Stimulated activated naive CD4-positive, alpha-beta T cell (primary cell): Measurements from ENCODE around the gene TNFAIP3.

Experiments used
- DNase-seq, 6 experiments: peaks; one replicate each; lab custom pipeline; 2025; lab: John Stamatoyannopoulos, UW

Gene TNFAIP3

GRCh38 chr6:137902699-137903098, 35.6 kb downstream of the TNFAIP3 start:
- no peak for DNase-seq

DNA sequence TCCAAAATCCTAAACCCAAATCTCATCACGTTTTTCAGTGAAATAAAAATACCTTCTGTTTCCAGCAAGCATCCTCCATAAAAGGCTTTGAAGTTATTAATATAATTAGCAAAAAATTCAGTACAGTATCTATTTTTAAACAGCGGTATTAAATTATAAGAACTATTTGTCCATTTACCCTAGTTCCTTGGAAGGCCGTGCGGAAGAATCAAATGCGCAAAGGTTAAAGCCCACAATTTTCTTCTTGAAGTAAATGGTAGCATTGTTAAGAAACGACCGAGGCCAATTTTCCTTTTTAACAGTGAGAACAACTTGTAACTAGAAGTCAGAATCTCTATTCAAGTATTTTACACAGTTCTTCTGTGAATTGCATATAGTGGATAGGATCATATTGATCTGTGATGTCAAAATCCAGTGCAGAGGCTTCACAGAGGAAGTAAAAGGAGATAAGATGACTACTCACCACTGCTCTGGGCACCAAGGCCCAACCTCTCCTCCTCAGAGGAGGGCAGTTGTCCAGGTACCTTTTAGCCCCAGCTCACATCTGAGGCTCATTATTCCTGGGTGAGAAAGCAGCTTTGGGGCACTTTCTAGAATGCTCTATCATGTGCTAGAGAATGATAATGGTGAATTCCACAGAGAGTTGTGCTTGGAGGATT, 36.3 kb downstream of the TNFAIP3 start:
- DNase-seq = no peak

DNA sequence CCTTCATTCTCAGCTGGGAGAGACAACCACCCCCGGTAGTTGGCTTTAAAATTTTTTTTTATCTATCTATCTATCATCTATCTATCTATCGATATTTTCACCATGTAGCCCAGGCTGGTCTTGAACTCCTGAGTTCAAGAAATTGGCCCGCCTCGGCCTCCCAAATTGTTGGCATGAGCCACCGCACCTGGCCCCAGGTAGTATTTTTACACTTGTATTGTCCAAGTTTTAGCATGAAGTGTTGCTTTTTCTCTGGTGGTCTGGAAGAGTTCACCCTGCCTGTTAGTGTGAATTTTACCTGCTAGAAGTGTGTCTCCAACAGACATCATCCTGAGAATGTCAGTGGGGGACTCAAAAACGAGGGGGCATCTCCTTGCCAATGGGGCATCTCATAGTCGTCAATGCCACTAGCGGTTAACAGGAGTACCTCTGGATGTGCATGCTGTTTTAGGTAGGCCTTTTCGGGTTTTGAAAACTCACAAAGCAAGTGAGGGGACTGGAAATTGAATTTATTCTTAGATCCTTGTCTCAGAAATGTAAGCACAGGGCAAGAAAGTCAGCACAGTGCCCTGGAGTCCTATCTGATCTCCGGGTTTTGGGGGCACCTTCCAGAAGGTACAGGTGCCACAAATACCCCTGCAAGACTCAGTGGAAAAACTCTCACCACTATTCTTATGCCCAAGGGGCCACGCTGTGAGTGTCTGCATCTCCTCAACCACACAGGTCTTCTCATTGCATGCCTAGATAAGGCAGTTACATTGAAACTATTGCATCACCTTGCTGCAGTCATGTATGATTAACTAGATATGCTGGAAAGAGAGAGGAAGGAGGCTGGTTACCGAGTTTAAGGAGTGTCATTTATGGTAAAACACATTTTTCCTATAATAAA, 37.1 kb downstream of the TNFAIP3 start:
- no peak for DNase-seq

DNA sequence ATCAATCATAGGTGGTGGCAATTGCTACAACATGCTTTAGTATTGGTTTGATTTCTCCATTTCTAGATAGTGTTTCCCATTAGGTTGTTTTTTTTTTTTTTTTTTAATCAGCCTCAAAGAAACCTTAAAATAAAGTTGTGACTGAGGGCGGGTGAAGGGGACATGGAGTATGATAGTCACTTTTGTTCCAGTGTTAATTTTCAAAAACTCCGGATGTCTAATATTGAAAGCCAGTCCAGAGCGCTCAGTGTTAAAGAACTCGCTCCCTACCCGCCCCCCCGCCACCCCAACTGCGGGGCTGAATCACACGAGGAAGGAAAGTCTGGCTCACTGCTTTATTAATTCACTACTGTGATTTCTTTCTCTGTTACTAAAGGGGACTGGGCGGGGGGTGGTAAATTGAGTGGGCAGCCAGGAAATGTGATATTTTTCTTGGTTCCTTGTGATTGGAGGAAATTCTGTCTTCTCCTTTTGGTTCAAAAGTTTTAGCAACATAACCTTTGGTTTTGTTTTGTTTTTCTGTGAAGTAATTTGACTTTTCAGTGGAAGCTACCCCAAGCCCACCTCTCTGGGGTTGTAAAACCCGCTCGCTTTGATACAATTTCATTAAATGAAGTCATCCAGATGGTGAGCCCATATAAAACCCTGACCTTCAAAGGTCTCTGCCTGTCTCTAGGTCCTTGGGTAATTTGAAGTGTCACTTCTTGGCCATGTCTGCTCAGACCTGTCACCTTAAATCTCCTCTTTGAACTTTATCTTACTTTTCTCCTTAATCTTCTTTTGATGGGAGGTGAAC, 38.0 kb downstream of the TNFAIP3 start:
- DNase-seq = no peak

DNA sequence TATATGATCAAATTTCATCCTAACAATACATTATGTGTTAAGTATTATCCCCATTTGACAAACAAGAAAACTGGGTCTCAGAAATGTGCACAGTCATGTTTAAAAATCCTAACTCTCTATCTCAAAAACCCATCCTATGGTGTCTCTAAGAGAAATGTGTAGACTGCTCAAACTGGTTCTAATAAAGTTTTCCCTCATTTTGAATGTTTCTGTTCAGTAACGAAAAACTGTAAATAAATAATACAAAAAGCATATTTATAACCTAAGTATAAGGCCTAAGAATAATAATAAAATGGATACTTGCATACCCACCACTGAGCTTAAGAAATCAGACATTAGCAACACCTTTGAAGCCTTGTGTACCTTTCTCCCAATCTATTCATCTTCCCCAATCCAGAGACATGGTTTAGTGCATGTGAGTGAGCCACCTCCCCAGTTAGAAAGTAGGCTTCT, 39.0 kb downstream of the TNFAIP3 start:
- DNase-seq = no peak

- DNase-seq = no peak
Measured at GRCh38 chr6:137907170-137907569, 40.1 kb downstream of the TNFAIP3 start.

DNA sequence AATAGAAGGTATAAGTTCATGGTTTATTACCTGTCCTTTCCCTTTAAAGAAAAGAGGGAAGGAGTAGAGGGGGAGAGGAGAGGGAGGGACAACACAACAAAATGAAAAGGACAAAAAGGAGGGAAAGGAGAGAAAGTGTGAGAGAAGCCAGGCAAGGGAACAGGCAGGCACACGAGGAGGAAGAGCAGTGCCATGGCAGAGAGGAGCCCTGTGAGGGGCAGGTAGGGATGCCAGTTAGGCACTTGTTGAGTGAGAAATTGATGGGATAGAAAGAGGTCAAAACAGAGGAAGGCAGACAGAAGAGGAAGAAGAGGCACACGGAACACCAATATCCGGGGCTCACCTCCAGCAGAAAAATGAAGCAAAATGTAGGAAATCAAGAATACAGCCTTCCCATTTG, 42.5 kb downstream of the TNFAIP3 start:
- no peak for DNase-seq

- no peak for DNase-seq
Measured at GRCh38 chr6:137910424-137910834, 43.4 kb downstream of the TNFAIP3 start.

DNA sequence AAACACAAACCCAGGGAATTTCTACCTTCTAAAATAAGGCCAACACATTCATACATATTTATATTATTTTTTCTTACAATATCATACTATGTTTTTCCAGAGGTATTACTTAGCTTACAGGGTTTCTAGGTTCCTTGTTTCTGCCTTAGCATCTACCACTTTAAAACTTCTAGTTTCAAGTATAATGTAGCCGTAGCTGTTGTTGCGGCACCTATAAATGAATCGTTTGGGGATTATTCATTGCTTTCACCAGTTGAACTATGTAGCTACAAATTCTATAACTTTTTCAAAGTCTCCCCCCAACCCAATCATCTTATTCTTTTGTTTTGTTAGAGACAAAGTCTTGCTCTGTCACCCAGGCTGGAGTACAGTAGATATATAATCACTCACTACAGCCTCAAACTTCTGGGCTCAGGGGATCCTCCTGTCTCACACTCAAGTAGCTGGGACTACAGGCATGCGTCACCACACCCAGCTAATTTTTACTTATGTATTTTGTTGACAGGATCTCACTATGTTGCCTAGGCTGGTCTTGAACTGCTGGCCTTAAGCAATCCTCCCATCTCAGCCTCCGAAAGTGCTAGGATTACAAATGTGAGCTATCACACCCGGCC, 43.9 kb downstream of the TNFAIP3 start:
- DNase-seq = no peak

DNA sequence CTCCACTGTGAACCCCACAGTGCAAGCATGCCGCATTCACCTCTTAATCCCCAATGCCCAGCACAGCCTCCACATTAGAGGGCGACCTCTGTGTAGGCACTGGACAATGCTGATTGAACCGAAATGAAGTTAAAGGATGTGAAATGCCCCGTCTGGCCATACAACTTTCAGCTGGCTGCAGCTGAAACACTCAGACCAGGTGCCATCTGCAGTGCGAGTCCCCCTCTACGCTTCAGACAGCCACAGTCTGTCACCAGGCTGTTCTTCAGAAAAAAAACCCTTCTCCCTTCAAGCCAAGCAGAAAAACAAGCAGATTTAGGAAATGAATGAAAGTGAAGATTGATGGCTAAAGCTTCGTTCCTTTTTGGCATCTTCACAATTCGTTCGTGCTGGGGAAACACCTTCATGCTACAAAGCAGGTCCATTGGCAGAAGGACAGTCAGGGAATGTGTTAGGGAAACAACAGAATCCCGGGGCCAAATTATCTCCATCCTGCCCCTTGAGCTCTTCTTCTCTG, 44.7 kb downstream of the TNFAIP3 start:
- no peak for DNase-seq

- no peak for DNase-seq
Measured at GRCh38 chr6:137912813-137913212, 45.8 kb downstream of the TNFAIP3 start.

GRCh38 chr6:137913434-137913833, 46.4 kb downstream of the TNFAIP3 start:
- DNase-seq = no peak

- DNase-seq = no peak
Measured at GRCh38 chr6:137913996-137914529, 47.0 kb downstream of the TNFAIP3 start.

GRCh38 chr6:137914530-137915193, 47.6 kb downstream of the TNFAIP3 start:
- no peak for DNase-seq

- no peak for DNase-seq
Measured at GRCh38 chr6:137915790-137916189, 48.7 kb downstream of the TNFAIP3 start.

DNA sequence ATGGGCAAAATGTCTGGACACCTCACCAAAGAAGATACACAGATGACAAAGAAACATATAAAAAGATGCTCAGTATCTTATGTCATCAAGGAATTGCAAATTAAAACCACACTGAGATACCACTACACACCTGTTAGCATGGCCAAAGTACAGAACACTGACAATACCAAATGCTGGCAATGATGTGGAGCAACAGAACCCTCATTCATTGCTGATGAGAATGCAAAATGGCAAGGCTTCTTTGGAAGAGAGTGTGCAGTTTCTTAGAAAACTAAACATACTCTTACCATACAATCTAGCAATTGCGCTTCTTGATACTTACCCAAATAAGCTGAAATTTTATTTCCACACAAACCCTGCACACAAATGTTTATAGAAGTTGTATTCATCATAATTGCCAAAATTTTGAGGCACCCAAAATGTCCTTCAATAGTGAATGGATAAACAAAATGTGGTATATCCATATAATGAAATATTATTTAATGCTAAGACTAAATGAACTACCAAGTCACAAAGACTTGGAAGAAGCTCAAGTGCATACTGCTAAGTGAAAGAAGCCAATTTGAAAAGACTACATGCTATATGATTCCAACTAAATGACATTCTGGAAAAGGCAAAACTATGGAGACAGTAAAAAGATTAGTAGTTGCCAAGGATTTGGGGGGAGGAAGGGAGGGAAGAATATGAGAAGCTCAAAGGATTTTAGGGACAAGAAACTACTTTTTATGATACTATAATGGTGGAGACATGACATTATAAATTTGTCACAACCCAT, 50.7 kb downstream of the TNFAIP3 start:
- DNase-seq = no peak

- no peak for DNase-seq
Measured at GRCh38 chr6:137919502-137919823, 52.4 kb downstream of the TNFAIP3 start.

DNA sequence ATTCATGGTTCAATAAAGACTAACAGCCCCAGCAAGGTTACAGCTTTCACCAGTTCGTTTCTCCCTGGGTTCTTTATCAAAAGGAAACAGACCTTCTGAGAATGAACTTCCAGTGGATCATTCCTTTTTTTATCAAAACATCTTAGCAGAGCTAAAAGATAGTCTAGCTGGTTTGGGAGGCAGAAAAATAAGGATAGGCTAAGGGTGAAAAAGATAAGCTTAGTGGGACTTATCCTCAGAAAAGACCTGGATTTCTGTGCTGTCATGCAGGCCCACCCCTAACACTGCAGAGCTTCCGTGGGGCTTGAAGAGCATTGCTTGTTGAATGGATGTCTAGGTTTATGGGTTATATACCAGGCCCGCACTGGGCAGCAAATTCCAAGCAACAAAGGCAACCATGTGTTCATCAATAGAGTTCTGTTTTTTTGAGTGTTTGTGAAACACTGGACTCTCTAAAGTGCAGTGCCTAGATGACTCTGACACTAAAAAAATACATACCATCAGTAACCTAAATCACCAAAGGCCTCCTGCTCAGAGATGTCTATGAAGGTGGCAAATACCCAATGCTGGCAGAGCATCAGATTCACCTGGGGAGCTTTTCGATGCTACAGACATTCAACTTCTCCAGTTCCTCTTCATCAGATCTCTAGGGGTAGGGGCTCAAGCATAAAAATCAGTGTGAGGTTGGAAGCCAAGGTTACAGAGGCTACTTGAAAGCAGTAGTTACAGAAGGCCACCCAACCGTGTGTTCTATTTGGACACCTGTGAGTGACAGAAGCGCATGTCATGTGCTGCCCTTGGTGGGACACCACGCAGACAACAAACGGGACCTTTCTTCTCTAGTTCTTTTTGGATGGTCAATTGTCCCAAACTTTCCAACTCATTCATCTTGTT, 53.0 kb downstream of the TNFAIP3 start:
- no peak for DNase-seq

DNA sequence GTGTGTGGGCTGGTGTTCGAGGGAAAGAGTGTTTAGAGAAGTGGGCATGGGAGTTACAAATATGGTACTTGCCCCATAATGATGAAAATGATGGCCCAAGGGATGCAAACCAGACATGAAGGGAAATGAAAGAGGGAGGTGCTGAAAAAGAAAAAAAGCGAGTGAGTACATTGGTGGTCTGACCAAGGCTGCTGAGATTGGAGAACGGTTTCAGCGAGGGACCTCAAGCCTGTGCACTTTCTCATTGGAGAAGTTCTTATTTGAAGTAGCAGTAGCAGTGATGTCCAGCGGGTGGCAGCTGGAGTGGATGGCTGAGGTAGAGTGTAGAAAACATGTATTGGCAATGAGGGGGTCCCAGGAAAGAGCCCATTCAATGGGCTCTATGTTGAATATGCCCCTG, 54.8 kb downstream of the TNFAIP3 start:
- no peak for DNase-seq
